Measurements from ENCODE around the gene ZNF200.
"Not testable (repeated sequence)": the region's sequence is repeated elsewhere in the genome, so short reads cannot be mapped to it uniquely, and the experiment has no call there.

Gene ZNF200

GRCh38 chr16:3252967-3253366, 18.0 kb upstream of the ZNF200 start:
- no peak for DNase-seq (ENCODE audit: low spot score)

GRCh38 chr16:3249451-3249850, 14.5 kb upstream of the ZNF200 start:
- no peak for DNase-seq (ENCODE audit: low spot score)

- no peak for DNase-seq (ENCODE audit: low spot score)
These were observed 14.1 kb upstream of the ZNF200 start for GRCh38 chr16:3249020-3249419.

GRCh38 chr16:3248596-3248995, 13.6 kb upstream of the ZNF200 start:
- DNase-seq (ENCODE audit: low spot score): no peak

GRCh38 chr16:3246876-3247275, 11.9 kb upstream of the ZNF200 start:
- DNase-seq (ENCODE audit: low spot score): no peak

GRCh38 chr16:3246002-3246401, 11.0 kb upstream of the ZNF200 start:
- DNase-seq (ENCODE audit: low spot score): no peak

- DNase-seq (ENCODE audit: low spot score): no peak
These were observed 8.9 kb upstream of the ZNF200 start for GRCh38 chr16:3243882-3244281.

- DNase-seq (ENCODE audit: low spot score): no peak
These were observed 7.8 kb upstream of the ZNF200 start for GRCh38 chr16:3242709-3243108.

GRCh38 chr16:3241761-3242160, 6.8 kb upstream of the ZNF200 start:
- no peak for DNase-seq (ENCODE audit: low spot score)

GRCh38 chr16:3235856-3236669, 1.1 kb upstream of the ZNF200 start:
- DNase-seq (ENCODE audit: low spot score): no peak

- peak; percentile 28 for DNase-seq (ENCODE audit: low spot score)
These were observed 458 bp downstream of the ZNF200 start for GRCh38 chr16:3234543-3234856.

- DNase-seq (ENCODE audit: low spot score): no peak
These were observed 10.9 kb downstream of the ZNF200 start for GRCh38 chr16:3223913-3224515.

- no peak for DNase-seq (ENCODE audit: low spot score)
These were observed 14.1 kb downstream of the ZNF200 start for GRCh38 chr16:3220839-3221238.

- DNase-seq (ENCODE audit: low spot score): no peak
These were observed 18.7 kb downstream of the ZNF200 start for GRCh38 chr16:3216263-3216640.

- no peak for DNase-seq (ENCODE audit: low spot score)
These were observed 19.2 kb downstream of the ZNF200 start for GRCh38 chr16:3215601-3216262.

GRCh38 chr16:3214904-3215600, 19.9 kb downstream of the ZNF200 start:
- no peak for DNase-seq (ENCODE audit: low spot score)

GRCh38 chr16:3212567-3212966, 22.4 kb downstream of the ZNF200 start:
- DNase-seq (ENCODE audit: low spot score): no peak

GRCh38 chr16:3212006-3212405, 23.0 kb downstream of the ZNF200 start:
- DNase-seq (ENCODE audit: low spot score): no peak

- no peak for DNase-seq (ENCODE audit: low spot score)
These were observed 27.6 kb downstream of the ZNF200 start for GRCh38 chr16:3207086-3207953.

- DNase-seq (ENCODE audit: low spot score): not testable (repeated sequence)
These were observed 29.0 kb downstream of the ZNF200 start for GRCh38 chr16:3205939-3206338.

GRCh38 chr16:3202903-3203539, 31.9 kb downstream of the ZNF200 start:
- no peak for DNase-seq (ENCODE audit: low spot score)

Data from AG08395 (cell line).